GM19328 (cell line): ENCODE data around the gene CARMIL1.
"Not testable (repeated sequence)": the region's sequence is repeated elsewhere in the genome, so short reads cannot be mapped to it uniquely, and the experiment has no call there.

ENCODE experiments used
- ATAC-seq: cut with Tn5 transposase; IDR thresholded peaks from one replicate; pipeline ENCODE4 v1.9.1; 2021; ENCODE audit warnings: mild to moderate bottlenecking, moderate library complexity; ENCODE audit not compliant: unreplicated experiment

The CARMIL1 gene

GRCh38 chr6:25548451-25548850, 269.3 kb downstream of the CARMIL1 start:
- no peak for ATAC-seq

GRCh38 chr6:25550631-25551030, 271.5 kb downstream of the CARMIL1 start:
- ATAC-seq = no peak

- ATAC-seq = no peak
These were observed 274.3 kb downstream of the CARMIL1 start for GRCh38 chr6:25553502-25553901.

- ATAC-seq = no peak
These were observed 276.0 kb downstream of the CARMIL1 start for GRCh38 chr6:25555188-25555587.

GRCh38 chr6:25556516-25556915, 277.3 kb downstream of the CARMIL1 start:
- ATAC-seq = no peak

GRCh38 chr6:25558155-25558817, 279.1 kb downstream of the CARMIL1 start:
- ATAC-seq = no peak

GRCh38 chr6:25560865-25561264, 281.7 kb downstream of the CARMIL1 start:
- no peak for ATAC-seq

GRCh38 chr6:25564943-25565342, 285.8 kb downstream of the CARMIL1 start:
- no peak for ATAC-seq

GRCh38 chr6:25570578-25570977, 291.4 kb downstream of the CARMIL1 start:
- no peak for ATAC-seq

- ATAC-seq = no peak
These were observed 297.7 kb downstream of the CARMIL1 start for GRCh38 chr6:25576919-25577318.

GRCh38 chr6:25578538-25578937, 299.4 kb downstream of the CARMIL1 start:
- no peak for ATAC-seq

- no peak for ATAC-seq
These were observed 300.3 kb downstream of the CARMIL1 start for GRCh38 chr6:25579391-25579883.

- no peak for ATAC-seq
These were observed 300.8 kb downstream of the CARMIL1 start for GRCh38 chr6:25579902-25580495.

GRCh38 chr6:25582101-25582500, 302.9 kb downstream of the CARMIL1 start:
- no peak for ATAC-seq

- no peak for ATAC-seq
These were observed 303.9 kb downstream of the CARMIL1 start for GRCh38 chr6:25583099-25583498.

GRCh38 chr6:25583906-25584305, 304.7 kb downstream of the CARMIL1 start:
- no peak for ATAC-seq

- no peak for ATAC-seq
These were observed 306.1 kb downstream of the CARMIL1 start for GRCh38 chr6:25585225-25585624.

- not testable (repeated sequence) for ATAC-seq
These were observed 306.9 kb downstream of the CARMIL1 start for GRCh38 chr6:25586119-25586518.

GRCh38 chr6:25586927-25587326, 307.8 kb downstream of the CARMIL1 start:
- ATAC-seq = no peak

GRCh38 chr6:25590986-25591385, 311.8 kb downstream of the CARMIL1 start:
- no peak for ATAC-seq

- ATAC-seq = no peak
These were observed 318.0 kb downstream of the CARMIL1 start for GRCh38 chr6:25596928-25597818.
